ENCODE results near the gene DHRSX. TPM values are rescaled to one million over a fixed set of nuclear protein-coding genes. Genes with fewer than 3 reads are reported as not detected.

Gene DHRSX
- total and polyA plus RNA-seq, 9 of the 15 experiments (the other 6 are each of a cell fraction or from before 2014, with no cell fraction given) = 0.59 to 11.0 (median 6.2) TPM

DNA sequence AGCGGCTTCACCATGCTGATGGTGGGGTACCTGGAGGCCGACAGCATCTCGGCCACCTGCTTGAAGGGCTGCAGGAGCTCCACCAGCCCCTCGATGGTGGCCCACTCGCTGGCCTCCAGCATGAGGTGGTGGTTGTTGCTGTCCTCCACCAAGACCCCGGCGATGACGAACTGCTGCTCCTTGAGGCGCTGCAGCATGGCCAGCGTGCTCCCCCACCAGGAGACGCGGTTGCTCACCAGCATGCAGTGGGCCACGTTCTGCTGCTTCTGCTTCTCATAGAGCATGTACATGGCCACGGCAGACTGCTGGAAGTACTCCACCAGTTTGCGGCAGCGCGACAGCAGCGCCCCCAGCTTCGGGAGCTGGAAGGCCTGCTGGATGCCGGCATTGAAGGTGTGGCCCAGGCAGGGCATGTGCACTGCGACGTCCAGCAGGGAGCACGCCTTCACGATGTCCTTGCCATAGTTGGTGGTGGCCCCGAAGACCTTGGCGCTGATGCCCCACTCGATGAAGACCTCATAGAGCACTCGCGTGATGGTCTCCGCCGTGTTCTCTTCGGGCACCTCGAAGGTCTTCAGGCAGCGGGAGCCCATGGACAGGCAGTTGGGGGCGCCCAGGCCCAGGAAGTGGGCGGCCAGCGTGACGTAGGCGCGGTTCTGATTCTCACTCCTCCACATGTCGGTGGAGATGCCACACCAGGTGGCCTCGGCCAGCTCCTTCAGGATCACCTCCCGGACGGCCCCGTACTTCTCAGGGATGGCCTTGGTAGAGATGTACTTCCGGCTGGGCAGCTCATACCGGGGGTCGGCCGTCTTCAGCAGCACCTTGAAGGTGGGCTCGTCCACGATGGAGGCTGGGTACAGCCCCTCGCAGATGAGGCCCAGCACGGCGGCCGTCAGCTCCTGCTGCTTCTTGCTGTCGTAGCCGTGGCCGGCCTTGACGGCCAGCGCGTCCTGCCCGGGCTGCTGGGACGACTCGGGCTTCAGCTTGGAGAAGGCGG, 11.0 kb downstream of the DHRSX start:
- Histone ChIP-seq H3K4me1 (replicated peaks in 1 of 2; ENCODE audit: control insufficient read depth in 2 of 2, insufficient read depth in 2 of 2, low read length in 2 of 2) (peaks cover 0 to 3% of the 10 kb centered on the region in 2 experiments; a peak in 1 of 5 replicates), H3K4me3 (no peak overlapping the region), H3K9me3 (replicated peaks; ENCODE audit: control insufficient read depth, insufficient read depth, low read depth, low read length) (no peaks in the 10 kb centered on the region), H3K4me2 (ENCODE audit: insufficient read depth, low read length) (no peak overlapping the region), H3K27me3 (ENCODE audit: control insufficient read depth in 2 of 2, insufficient read depth in 2 of 2, low read length in 2 of 2) (no peaks in the 10 kb centered on the region), H3K36me3 (ENCODE audit: control insufficient read depth, insufficient read depth, low read length) (peaks cover 38% of the 10 kb centered on the region; the same call in 1 of the 3 replicates), H3K79me2 (ENCODE audit: control insufficient read depth, insufficient read depth, low read length) (peaks cover 7% of the 10 kb centered on the region; the same call in 1 of the 3 replicates), H4K20me1 (replicated peaks; ENCODE audit: control insufficient read depth, insufficient read depth, low read length) (no peaks in the 10 kb centered on the region), H3K9ac (ENCODE audit: insufficient read depth in 1 of 2, low read depth in 2 of 2, low read length in 2 of 2) (no peak overlapping the region), H3K9me1 (ENCODE audit: control insufficient read depth, insufficient read depth, low read length) (no peaks in the 10 kb centered on the region), H2AFZ (ENCODE audit: low read depth, low read length) (no peak overlapping the region), H3K27ac (ENCODE audit: extremely low read depth, low read depth, low read length) (no peak overlapping the region)
- intact Hi-C loops (cut with micrococcal nuclease) (no loop called here), in situ Hi-C loops (cut with MboI) (no loop called here)
- WGBS (ENCODE audit: insufficient coverage, low coverage, missing lambda C conversion rate) = 98% methylated on average over 33 of the region's 65 CpGs
- no TSS peak for BruUV-seq (replicated peaks)
- FAIRE-seq (no peak), DNase-seq (ENCODE audit: extremely low read depth in 1 of 4, low spot score in 3 of 4) (no peak), ATAC-seq (no peak)
- CTCF ChIA-PET (ENCODE audit: low intra/inter-chr PET ratio) = no interaction called here
- TF ChIP-seq, protein P1, sequence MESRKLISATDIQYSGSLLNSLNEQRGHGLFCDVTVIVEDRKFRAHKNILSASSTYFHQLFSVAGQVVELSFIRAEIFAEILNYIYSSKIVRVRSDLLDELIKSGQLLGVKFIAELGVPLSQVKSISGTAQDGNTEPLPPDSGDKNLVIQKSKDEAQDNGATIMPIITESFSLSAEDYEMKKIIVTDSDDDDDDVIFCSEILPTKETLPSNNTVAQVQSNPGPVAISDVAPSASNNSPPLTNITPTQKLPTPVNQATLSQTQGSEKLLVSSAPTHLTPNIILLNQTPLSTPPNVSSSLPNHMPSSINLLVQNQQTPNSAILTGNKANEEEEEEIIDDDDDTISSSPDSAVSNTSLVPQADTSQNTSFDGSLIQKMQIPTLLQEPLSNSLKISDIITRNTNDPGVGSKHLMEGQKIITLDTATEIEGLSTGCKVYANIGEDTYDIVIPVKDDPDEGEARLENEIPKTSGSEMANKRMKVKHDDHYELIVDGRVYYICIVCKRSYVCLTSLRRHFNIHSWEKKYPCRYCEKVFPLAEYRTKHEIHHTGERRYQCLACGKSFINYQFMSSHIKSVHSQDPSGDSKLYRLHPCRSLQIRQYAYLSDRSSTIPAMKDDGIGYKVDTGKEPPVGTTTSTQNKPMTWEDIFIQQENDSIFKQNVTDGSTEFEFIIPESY (CRISPR knock-in tag; IDR thresholded peaks at IDR 0.05) = 0 out of 2 replicates have a peak, but pooled peaks have one; percentile 24
- no peak for TF ChIP-seq E2F3 (CRISPR knock-in tag; IDR thresholded peaks at IDR 0.05)
- POLR2A ChIA-PET = no interaction called here
